Choroid plexus epithelial cell (primary cell): Measurements from ENCODE around the gene HMG20A.
A peak's percentile ranks its signal among the peaks of the same experiment; 100 is the strongest.

ENCODE experiments used
- DNase-seq: peaks from one replicate; pipeline ENCODE4 v3.0.0-alpha.2; 2010; ENCODE audit warnings: low read depth
- H3K4me3 ChIP-seq: 2 replicates; pipeline ENCODE4 v1.5.1; 2011; ENCODE audit warnings: low read depth, mild to moderate bottlenecking, control low read depth, low read length, moderate library complexity
- CTCF ChIP-seq: conservative IDR thresholded peaks from 2 replicates; pipeline ENCODE4 v1.5.1; 2011; ENCODE audit warnings: low read depth, mild to moderate bottlenecking, control low read depth, inconsistent platforms, low read length, moderate library complexity

HMG20A gene

GRCh38 chr15:77516076-77516475 lies 95.4 kb downstream of the HMG20A start:
- no peak for DNase-seq
- TF ChIP-seq CTCF, result no peak
- no peak overlapping the region for H3K4me3 ChIP-seq

- no peak for DNase-seq
- H3K4me3 ChIP-seq, result no peak overlapping the region
- no peak for TF ChIP-seq CTCF
These were observed 96.1 kb downstream of the HMG20A start for GRCh38 chr15:77516786-77517185.

GRCh38 chr15:77517579-77517978 lies 96.9 kb downstream of the HMG20A start:
- no peak for DNase-seq
- H3K4me3 ChIP-seq, result no peak overlapping the region
- TF ChIP-seq CTCF, result no peak

- no peak overlapping the region for H3K4me3 ChIP-seq
- no peak for DNase-seq
- TF ChIP-seq CTCF, result no peak
These were observed 97.8 kb downstream of the HMG20A start for GRCh38 chr15:77518458-77518857.

- peak; percentile 70 for DNase-seq
- TF ChIP-seq CTCF, result no peak
- no peak overlapping the region for H3K4me3 ChIP-seq
These were observed 98.9 kb downstream of the HMG20A start for GRCh38 chr15:77519540-77519939.

- TF ChIP-seq CTCF, result no peak
- no peak overlapping the region for H3K4me3 ChIP-seq
- DNase-seq, result no peak
These were observed 100.5 kb downstream of the HMG20A start for GRCh38 chr15:77521206-77521605.

- no peak overlapping the region for H3K4me3 ChIP-seq
- no peak for DNase-seq
- no peak for TF ChIP-seq CTCF
These were observed 104.7 kb downstream of the HMG20A start for GRCh38 chr15:77525400-77525811.
